ENCODE data around the gene NRXN3.

Gene NRXN3

DNA sequence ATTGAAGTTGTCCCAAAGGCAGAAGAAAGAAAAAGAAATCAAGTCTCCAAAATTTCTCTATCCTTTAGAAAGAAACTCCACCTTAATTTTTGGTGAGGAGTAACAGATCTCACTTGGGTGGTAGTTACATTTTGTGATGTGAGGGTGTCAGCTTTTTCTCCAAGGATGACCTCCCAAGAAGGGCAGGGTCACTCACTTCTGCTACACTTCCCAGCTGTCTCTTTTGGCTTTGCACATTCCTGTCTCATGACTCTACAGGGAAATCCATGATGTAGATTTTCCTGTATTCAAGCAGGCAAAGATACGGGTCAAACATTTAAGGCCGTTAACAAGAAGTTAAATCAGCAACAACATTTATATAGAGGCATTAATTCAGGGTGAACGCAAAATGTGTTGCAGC, 1016.4 kb downstream of the NRXN3 start:
- DNase-seq = no peak

DNA sequence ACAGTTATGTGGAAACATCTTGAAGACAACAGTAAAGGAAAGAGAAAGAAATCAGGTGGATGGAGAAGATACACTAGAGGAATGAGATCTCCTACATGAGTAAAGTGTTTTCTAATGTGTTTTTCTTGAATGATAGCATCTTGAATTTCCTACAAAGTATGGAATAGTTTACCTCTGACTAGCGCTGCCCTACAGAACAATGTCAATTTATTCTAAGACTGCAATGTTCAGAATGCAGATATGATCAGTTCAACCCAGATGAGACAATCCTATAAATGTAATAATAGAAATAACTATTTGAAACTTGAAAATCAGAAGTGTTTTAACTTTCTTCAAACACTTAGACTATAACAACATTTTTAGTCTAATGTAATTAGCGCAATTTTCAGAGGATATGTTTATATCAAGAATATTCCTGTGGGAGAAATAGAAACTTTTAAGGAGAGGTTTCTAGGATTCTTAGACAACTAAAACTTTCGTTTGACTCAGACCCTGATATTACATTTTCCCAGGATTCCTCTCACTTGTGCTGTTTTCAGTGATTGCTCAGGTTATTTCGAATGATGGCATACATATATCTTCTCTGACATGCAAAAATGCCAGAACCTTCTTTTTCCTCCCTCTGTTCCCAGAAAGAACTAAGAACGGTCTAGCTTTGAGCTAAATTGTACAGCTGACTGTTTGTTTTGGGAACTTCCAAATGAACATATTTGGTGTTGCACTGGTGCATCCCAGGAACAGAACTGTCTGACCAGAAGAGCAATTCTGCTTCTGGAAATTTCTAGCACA, 1023.7 kb downstream of the NRXN3 start:
- no peak for DNase-seq

GRCh38 chr14:79196216-79196615, 1026.0 kb downstream of the NRXN3 start:
- no peak for DNase-seq

- DNase-seq = no peak
Measured at GRCh38 chr14:79197516-79197915, 1027.3 kb downstream of the NRXN3 start.

- DNase-seq = no peak
Measured at GRCh38 chr14:79199217-79199616, 1029.0 kb downstream of the NRXN3 start.

GRCh38 chr14:79201564-79202207, 1031.5 kb downstream of the NRXN3 start:
- DNase-seq = no peak

DNA sequence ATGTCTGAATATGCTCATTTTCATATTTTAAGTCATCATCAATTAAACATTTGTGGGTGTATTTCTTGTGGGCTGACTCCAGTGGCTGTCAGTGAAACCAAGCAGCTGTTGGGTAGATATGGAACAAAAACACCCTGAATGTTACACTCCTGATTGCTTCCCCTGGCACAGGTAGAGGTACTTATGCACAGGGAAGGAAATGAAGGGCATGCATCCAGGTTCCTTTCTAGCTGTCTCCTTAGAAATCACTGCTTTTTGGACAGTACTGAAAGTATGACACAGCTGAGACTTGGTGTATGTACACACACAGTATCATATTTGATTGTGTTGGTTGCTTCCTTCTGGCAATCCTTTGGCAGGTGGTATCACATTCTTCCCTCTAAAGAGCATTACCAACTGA, 1034.4 kb downstream of the NRXN3 start:
- DNase-seq = no peak

GRCh38 chr14:79209418-79209817, 1039.2 kb downstream of the NRXN3 start:
- DNase-seq = no peak

DNA sequence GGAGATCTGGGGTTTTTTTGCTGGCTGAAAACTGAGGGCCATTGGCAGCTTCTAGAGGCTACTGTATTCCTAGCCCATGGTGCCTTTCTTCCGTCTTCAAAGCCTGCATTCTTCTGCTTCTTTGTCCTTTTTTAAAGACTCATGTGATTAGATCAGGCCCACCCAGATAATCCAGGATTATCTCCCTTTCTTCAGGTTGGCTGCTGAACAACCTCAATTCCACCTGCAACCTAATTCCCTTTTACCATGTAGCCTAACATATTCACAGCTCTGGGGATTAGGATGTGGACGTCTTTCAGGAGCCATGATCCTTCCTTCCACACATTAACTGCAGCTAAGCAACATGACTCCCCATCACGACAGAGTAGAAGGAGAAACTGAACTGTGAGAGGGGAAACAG, 1055.6 kb downstream of the NRXN3 start:
- DNase-seq = no peak

DNA sequence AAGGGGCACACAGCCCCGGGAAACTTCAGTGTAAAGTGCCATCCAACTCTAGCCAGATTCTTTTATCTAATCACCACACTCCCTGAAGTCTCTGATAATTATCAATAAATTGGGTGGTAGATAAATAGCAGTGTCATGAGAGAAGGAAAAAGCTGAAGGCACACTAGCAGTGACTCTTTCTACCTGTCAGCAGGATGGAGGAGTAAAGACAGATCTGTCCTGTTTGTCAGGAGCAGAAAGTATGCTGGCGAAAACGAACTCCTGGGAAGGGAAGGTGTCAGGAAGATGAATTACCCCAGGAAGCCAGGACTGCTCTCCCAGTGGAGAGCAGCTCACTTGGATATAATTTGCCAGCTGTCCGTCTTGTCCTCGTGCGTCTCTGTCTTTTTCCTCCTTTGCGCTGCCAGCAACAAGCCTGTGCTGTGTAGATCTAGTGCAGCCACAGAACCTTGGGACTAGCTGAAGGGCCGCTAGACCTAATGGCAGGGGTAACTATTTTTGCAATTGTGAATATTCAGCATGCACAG, 1059.3 kb downstream of the NRXN3 start:
- DNase-seq = no peak

DNA sequence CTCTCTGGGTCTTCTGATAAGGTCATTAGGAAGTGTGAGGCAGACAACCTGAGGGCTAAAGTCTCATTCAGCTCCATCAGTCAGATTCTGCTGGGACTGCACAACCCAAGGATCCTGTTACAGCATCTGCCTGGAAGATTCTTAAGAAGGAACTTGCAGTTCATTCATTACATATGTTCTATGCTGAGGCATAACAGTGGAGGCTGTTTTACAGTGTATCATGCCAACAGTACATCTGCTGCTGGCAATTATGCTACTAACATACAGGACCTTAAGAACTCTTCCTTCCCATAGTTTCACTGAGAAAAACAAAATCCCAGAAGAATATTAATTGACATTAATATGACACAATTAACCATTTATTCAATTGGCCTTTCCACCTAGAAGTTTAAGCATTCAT, 1072.5 kb downstream of the NRXN3 start:
- DNase-seq = no peak

GRCh38 chr14:79246173-79246572, 1076.0 kb downstream of the NRXN3 start:
- no peak for DNase-seq

DNA sequence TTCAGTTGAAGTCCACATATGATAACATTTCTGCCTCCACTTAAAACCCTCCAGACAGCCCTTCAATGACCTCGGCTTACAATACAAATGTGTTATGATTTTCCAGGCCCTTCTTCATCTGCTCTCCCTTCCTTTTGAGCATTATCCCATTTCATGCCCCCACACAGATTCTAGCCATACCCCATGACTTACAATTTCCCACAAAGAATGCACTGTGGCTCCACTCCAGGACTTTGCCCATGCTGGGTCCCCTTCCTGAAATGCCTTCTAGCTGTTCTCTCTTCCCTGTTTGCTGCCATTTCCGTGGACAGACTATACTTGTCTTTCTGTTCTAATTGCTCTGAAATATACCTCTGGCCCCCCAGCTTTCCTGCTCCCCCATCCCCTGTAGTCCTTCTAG, 1078.0 kb downstream of the NRXN3 start:
- no peak for DNase-seq

- no peak for DNase-seq
Measured at GRCh38 chr14:79248771-79249170, 1078.6 kb downstream of the NRXN3 start.

- no peak for DNase-seq
Measured at GRCh38 chr14:79251278-79251677, 1081.1 kb downstream of the NRXN3 start.

DNA sequence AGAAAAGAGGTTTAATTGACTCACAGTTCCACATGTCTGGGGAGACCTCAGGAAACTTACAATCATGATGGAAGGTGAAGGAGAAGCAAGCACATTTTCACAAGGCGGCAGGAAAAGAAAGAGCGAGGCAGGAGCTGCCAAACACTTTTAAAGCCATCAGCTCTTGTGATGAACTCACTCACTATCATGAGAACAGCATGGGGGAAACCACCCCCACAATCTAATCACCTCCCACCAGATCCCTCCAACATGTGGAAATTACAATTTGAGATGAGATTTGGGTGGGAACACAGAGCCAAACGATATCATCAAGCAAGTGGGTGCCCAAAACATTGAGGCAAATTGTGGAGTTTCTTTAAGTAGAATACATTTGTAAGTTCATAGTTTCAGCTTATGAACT, 1083.4 kb downstream of the NRXN3 start:
- DNase-seq = no peak

DNA sequence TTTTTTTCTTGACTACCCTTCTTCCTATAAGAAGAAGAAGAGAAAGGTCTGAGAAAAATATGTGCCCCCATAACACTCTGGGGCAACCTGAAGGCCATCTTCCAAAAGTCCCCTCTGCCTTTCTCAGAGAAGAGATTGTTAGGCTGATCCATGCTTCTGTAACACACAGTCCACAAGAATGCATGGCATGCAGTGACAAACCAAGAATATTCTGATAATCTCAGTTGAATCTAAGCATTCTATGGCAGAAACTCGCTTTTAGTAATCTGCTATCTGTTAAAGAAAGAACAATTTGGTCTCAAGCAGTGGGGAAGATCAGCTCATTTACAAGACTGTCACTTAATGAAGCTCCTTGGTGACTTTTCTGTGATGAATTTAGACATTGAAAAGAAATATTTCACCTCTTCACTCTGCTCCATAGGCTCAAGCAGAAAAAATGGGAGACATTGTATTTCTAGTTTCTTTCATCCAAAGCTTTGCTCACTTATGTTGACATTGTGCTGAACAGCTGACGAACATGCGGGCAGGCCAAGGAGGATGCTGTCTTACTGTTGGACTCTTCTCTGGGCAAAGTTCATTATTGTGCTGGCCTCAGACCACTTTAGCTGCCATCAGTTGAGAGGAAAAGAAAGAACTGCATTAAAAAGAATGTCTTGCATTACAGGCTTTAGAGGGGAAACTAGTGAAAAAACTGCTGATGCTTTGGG, 1084.0 kb downstream of the NRXN3 start:
- no peak for DNase-seq

DNA sequence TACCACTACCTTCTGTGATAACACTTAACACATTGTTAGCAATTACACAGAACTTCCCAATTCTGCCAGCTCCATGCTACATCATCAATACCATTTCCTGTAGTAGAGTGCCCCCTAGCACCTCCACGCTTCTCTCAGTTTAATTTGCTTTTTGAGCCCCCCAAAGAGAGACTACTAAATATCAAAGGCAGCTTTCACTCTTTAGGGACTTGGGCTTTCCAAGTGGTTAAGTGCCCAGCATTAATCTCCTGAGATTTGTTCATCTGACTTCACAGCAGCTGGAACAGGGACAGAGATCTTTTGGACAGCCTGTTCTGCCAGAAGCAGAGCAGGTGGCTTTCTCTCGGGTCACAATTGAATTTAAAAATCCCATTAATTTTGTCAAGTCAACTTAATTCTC, 1086.2 kb downstream of the NRXN3 start:
- no peak for DNase-seq

DNA sequence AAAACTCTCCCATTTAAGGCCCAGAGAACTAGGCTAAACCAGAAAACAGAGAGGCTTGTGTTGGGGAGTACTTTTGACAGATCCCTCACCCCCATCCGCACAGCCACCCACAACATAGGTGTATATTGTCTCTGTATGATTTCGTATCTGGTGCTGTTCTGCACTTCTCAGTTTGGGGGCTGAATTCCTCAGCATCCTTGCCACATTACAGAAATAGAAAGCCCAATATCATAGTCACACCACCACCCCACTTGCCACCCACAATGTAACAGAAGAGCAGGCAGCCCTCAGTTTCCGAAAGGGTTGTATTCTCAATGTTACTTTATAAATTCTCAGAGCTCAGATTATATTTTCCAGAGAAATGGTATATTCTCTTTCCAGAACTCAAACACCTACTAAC, 1090.2 kb downstream of the NRXN3 start:
- no peak for DNase-seq

DNA sequence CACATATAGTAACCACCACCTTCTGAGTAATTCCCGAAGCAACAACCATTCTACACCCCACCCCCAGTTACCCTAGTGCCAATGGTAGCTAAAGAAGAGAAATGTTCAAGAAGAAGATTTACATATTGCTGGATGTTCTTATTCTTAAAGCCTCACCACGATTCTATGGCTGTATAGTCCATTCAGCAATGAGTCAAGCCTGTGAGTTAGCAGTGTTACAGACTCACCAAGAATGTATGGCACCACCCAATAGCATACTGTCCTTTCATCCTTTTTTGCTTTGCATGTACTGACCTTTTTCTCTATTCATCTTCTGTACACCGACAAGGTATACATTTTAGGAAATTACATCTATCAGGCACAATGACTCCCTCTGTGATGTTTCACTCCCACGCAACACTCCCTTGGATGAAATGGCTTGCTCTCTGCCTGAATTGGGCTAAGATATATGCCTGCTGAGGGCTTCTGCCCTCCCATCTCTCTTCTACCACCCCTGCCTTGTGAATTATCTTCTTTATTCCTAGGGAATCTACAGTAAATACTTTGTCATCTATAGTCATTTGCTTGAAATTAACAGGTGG, 1095.3 kb downstream of the NRXN3 start:
- DNase-seq = no peak

- DNase-seq = no peak
Measured at GRCh38 chr14:79270361-79270760, 1100.2 kb downstream of the NRXN3 start.

DNA sequence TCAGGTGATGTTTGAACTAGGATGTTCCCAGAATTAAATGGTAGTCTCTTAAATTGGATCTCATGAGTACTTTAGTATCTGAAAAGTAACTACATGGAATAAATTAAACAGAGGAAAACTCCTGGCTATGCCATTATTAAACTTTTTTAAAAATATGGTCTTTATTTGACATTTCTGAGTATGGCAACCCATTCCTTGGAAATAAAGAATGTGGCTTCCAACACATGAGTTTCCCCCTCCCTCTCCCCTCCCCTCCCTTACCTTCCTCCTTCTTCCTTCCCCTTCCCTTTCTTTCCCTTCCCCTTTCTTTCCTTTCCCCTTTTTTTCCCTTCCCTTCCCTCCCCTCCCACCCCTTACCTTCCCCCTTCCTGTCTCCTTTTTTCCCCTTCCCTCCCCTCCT, 1100.9 kb downstream of the NRXN3 start:
- DNase-seq = no peak

DNA sequence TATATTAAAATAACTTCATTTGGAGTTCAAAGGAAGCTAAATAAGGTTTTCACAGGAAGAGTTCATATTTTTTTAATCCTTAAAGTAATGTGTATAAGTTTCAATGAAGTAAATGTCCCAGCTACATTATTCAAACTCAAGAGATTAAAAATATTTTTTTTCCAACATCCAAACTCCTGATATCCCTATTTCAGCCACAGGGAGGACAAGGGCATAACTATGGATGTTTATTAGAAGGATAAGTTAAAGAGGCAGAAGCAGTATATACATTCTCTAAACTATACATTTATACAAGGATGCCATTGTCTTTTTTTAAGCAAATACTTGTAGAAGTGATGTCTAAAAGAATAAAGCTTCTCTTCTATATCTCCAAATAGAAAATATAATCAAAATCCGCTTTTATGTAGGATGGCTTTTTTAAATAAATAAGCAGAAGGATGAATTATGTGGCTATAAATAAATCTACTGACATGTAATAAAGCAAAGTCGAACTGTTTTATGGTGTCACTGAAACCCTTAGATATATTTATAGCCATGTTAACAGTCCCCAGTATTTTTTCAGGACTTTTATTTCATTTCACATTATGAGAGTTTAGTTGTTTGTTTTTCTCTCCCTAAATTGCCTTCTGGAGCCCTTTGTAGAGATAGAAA, 1104.6 kb downstream of the NRXN3 start:
- DNase-seq = no peak

All from stimulated activated CD4-positive, alpha-beta T cell treated with anti-CD3 and anti-CD28 coated beads, Interleukin-15, amount 100 ng/mL, for 24 hours (primary cell).